Dendritic cell treated with granulocyte-macrophage colony-stimulating factor and Interleukin-4, amounts not matched to agents 40 ng/mL and 50 ng/mL, for 4 days (primary cell): ENCODE results near the gene C11orf71.

ENCODE experiments used
- H3K27ac Mint-ChIP-seq: one replicate; pipeline ENCODE4 v1.8.0; 2022; ENCODE audit warnings: mild to moderate bottlenecking, mixed read lengths
- H3K27me3 Mint-ChIP-seq: one replicate; pipeline ENCODE4 v1.8.0; 2022; ENCODE audit warnings: mild to moderate bottlenecking, mixed read lengths
- H3K36me3 Mint-ChIP-seq: one replicate; pipeline ENCODE4 v1.8.0; 2022; ENCODE audit warnings: low read depth, mixed read lengths
- H3K4me1 Mint-ChIP-seq: one replicate; pipeline ENCODE4 v1.8.0; 2022; ENCODE audit warnings: low read depth, mixed read lengths
- H3K4me3 Mint-ChIP-seq: one replicate; pipeline ENCODE4 v1.8.0; 2022; ENCODE audit warnings: mild to moderate bottlenecking, moderate library complexity, mixed read lengths
- H3K9me3 Mint-ChIP-seq: one replicate; pipeline ENCODE4 v1.8.0; 2022; ENCODE audit warnings: mixed read lengths
- intact Hi-C: fragments of 100-400 bp; cut with micrococcal nuclease; formaldehyde crosslinking; loops from one replicate; pipeline ENCODE4 v1.15.0; 2022

C11orf71 gene

GRCh38 chr11:114432893-114433292, 32.6 kb upstream of the C11orf71 start:
- H3K36me3 Mint-ChIP-seq, result no peaks in the 10 kb centered on the region
- H3K27ac Mint-ChIP-seq, result no peak overlapping the region
- H3K4me1 Mint-ChIP-seq, result peaks cover 6% of the 10 kb centered on the region
- no peaks in the 10 kb centered on the region for H3K9me3 Mint-ChIP-seq
- intact Hi-C loops, result no loop called here
- no peaks in the 10 kb centered on the region for H3K27me3 Mint-ChIP-seq
- no peak overlapping the region for H3K4me3 Mint-ChIP-seq

- Mint-ChIP-seq H3K27ac (no peak overlapping the region), H3K9me3 (no peaks in the 10 kb centered on the region), H3K4me3 (no peak overlapping the region), H3K4me1 (peaks cover 6% of the 10 kb centered on the region), H3K36me3 (no peaks in the 10 kb centered on the region), H3K27me3 (no peaks in the 10 kb centered on the region)
- intact Hi-C loops, result no loop called here
Measured at GRCh38 chr11:114430290-114430689, 30.0 kb upstream of the C11orf71 start.

DNA sequence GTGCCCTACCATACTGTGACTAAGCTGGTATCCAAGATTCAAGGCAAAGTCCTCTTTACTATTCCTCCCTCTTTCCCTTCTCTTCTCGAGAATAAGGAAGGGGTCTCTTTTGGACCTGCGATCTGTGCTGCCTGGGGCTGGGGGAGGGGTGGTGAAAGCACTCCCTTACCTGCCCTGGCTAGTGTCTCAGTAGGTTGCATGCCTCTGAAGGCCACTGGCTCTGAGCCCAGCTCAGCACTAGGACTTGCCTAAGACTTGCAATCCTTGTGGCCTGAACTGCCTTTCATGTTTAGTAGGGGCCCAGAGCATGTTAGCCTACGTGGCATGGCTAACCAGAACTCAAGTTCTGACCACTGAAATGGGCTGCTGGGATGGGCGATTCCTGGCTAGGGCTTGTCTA, 26.0 kb upstream of the C11orf71 start:
- H3K9me3 Mint-ChIP-seq, result no peaks in the 10 kb centered on the region
- H3K36me3 Mint-ChIP-seq, result no peaks in the 10 kb centered on the region
- intact Hi-C loops, result no loop called here
- no peaks in the 10 kb centered on the region for H3K27me3 Mint-ChIP-seq
- no peak overlapping the region for H3K4me3 Mint-ChIP-seq
- H3K27ac Mint-ChIP-seq, result no peak overlapping the region
- no peaks in the 10 kb centered on the region for H3K4me1 Mint-ChIP-seq

DNA sequence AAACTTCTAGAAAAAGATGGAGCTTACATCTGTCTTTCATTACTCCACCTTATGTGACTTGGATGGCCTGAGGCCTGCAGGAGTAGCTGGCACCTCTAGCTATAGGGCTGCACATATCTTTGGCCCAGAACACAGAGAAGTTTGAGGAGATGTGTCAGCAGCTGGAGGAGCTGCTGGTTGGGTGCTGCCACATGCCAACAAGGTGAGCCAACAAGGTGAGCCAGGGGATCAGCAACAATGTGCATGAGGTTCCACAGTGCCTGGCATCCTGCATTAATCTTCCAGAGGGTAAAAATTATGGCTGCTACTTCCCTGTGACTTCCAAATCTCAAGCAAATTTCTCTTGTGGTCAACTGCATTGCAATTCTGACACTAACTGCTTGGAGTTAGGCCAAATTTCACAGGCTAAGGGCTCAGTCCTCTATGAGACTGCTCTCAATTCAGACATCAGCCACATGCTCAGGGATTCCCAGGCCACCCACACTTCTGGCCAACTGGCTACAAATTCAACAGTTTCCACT, 16.2 kb upstream of the C11orf71 start:
- no peak overlapping the region for H3K27ac Mint-ChIP-seq
- no peaks in the 10 kb centered on the region for H3K9me3 Mint-ChIP-seq
- intact Hi-C loops, result no loop called here
- no peaks in the 10 kb centered on the region for H3K4me1 Mint-ChIP-seq
- H3K27me3 Mint-ChIP-seq, result no peaks in the 10 kb centered on the region
- no peak overlapping the region for H3K4me3 Mint-ChIP-seq
- H3K36me3 Mint-ChIP-seq, result peaks cover 12% of the 10 kb centered on the region

DNA sequence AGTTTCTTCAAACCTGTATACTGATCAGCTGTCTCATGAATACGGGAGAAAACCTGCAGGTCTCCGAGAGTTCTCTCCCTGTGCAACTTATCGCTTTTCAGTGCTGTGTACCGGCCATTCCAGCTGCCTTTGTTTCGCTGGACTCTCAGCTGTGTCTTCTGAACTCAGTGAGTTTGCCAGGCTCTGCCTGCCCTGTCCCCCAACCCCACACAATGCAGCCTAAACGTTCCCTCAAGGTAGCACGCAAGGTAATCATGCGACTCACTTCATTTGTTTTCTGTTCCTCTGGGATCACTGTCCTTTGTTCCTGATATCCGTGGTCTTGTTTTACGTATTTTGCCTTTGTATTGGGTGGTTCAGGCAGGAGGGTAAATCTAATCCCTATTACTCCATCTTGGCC, 13.6 kb upstream of the C11orf71 start:
- intact Hi-C loops, result no loop called here
- H3K4me3 Mint-ChIP-seq, result no peak overlapping the region
- no peak overlapping the region for H3K27ac Mint-ChIP-seq
- peaks cover 31% of the 10 kb centered on the region for H3K36me3 Mint-ChIP-seq
- no peaks in the 10 kb centered on the region for H3K9me3 Mint-ChIP-seq
- no peaks in the 10 kb centered on the region for H3K4me1 Mint-ChIP-seq
- H3K27me3 Mint-ChIP-seq, result no peaks in the 10 kb centered on the region

GRCh38 chr11:114412946-114413345, 12.6 kb upstream of the C11orf71 start:
- no peak overlapping the region for H3K4me3 Mint-ChIP-seq
- no peaks in the 10 kb centered on the region for H3K27me3 Mint-ChIP-seq
- intact Hi-C loops, result no loop called here
- no peaks in the 10 kb centered on the region for H3K9me3 Mint-ChIP-seq
- H3K36me3 Mint-ChIP-seq, result peaks cover 32% of the 10 kb centered on the region
- no peak overlapping the region for H3K27ac Mint-ChIP-seq
- H3K4me1 Mint-ChIP-seq, result no peaks in the 10 kb centered on the region

DNA sequence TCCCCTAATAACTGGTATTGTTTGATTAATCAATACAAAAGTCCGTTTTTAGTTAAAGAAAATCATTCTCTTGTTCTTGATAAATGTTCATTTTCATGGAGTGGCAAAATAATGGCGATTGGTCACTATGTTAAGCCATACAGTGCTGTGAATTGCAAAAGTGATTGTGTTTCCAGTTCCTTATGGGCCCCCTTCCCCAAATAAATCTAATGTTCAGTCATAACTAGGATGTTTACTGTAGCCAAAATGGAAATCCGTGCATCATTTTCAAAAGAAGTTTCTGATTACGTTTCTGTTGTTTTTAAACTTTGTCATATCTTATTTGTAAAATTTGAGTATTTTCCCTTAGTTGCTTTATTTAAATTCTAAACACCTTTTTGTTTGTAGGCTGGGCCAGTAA, 1.0 kb upstream of the C11orf71 start:
- Mint-ChIP-seq H3K27me3 (no peaks in the 10 kb centered on the region), H3K36me3 (peaks cover 55% of the 10 kb centered on the region), H3K27ac (peak overlapping the region; percentile 99), H3K9me3 (no peaks in the 10 kb centered on the region), H3K4me1 (peaks cover 36% of the 10 kb centered on the region), H3K4me3 (peak overlapping the region; percentile 93)
- intact Hi-C loops, result loop anchor here (1.0 to 10.0 kb wide), 4 partner anchors 38 to 1087 kb away; partner anchors contain the start of genes REXO2, TTC12, USP28 and ZW10

GRCh38 chr11:114400915-114401223, 558 bp upstream of the C11orf71 start:
- Mint-ChIP-seq H3K4me1 (peaks cover 36% of the 10 kb centered on the region), H3K4me3 (peak overlapping the region; percentile 93), H3K9me3 (no peaks in the 10 kb centered on the region), H3K27me3 (no peaks in the 10 kb centered on the region), H3K27ac (peak overlapping the region; percentile 99), H3K36me3 (peaks cover 51% of the 10 kb centered on the region)
- intact Hi-C loops, result loop anchor here (1.0 to 10.0 kb wide), 4 partner anchors 38 to 1086 kb away; partner anchors contain the start of genes REXO2, TTC12, USP28 and ZW10

DNA sequence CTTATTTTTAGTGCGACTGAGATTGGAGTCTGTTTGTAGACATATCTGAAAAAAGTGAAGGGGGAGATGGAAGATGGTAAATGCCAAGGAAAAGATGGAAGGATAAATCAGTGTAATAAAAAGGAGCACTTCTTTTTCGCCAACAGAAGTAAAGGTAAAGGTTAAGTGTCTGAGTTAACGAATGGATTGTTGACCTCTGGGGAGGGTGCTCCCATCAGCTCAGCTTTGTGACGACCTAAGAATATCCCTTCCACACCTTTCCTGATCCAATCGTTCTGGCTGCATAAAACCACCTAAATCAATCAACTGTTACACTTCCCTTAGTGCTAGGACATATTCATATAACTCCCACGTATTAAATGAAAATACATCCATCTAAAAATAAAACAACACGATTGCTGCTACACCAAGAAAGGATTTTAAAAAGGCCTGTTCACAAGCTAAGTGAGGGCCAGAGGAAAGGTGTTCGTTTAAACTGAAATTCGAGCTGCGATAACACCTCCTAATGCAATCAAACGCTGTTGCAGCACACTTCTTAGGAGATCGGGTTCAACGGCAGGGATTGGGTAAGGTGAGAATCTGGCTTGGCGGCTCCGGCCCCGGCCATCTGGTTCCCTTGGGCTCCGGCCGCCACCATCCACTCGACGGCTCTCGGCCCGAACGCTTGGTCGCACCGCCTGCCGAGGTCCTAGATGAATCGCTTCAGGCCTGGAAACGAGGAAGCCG, 658 bp downstream of the C11orf71 start:
- Mint-ChIP-seq H3K4me3 (peak overlapping the region; percentile 93), H3K27me3 (no peaks in the 10 kb centered on the region), H3K4me1 (peaks cover 36% of the 10 kb centered on the region), H3K9me3 (no peaks in the 10 kb centered on the region), H3K36me3 (peaks cover 38% of the 10 kb centered on the region), H3K27ac (peak overlapping the region; percentile 99)
- intact Hi-C loops, result loop anchor here (2.0 to 10.0 kb wide), 4 partner anchors 52 to 1085 kb away; partner anchors contain the start of genes TTC12, USP28 and ZW10

- Mint-ChIP-seq H3K4me3 (no peak overlapping the region), H3K36me3 (peaks cover 28% of the 10 kb centered on the region), H3K9me3 (no peaks in the 10 kb centered on the region), H3K4me1 (peaks cover 27% of the 10 kb centered on the region), H3K27me3 (peaks cover 7% of the 10 kb centered on the region), H3K27ac (no peak overlapping the region)
- intact Hi-C loops, result loop anchor here (5.0 kb wide), 1 partner anchor 51 kb away; no protein-coding TSS in a partner anchor
Measured at GRCh38 chr11:114398303-114398920, 1.9 kb downstream of the C11orf71 start.

GRCh38 chr11:114397349-114397982, 2.8 kb downstream of the C11orf71 start:
- Mint-ChIP-seq H3K9me3 (no peaks in the 10 kb centered on the region), H3K27me3 (peaks cover 7% of the 10 kb centered on the region), H3K4me1 (peaks cover 27% of the 10 kb centered on the region), H3K36me3 (peaks cover 21% of the 10 kb centered on the region), H3K4me3 (no peak overlapping the region), H3K27ac (peak overlapping the region; percentile 22)
- intact Hi-C loops, result loop anchor here (5.0 kb wide), 1 partner anchor 50 kb away; no protein-coding TSS in a partner anchor

GRCh38 chr11:114396916-114397315, 3.4 kb downstream of the C11orf71 start:
- no peaks in the 10 kb centered on the region for H3K9me3 Mint-ChIP-seq
- peaks cover 17% of the 10 kb centered on the region for H3K36me3 Mint-ChIP-seq
- H3K27me3 Mint-ChIP-seq, result peaks cover 10% of the 10 kb centered on the region
- H3K27ac Mint-ChIP-seq, result no peak overlapping the region
- intact Hi-C loops, result loop anchor here (5.0 kb wide), 1 partner anchor 50 kb away; no protein-coding TSS in a partner anchor
- peaks cover 27% of the 10 kb centered on the region for H3K4me1 Mint-ChIP-seq
- H3K4me3 Mint-ChIP-seq, result no peak overlapping the region

- no peak overlapping the region for H3K4me3 Mint-ChIP-seq
- no peaks in the 10 kb centered on the region for H3K9me3 Mint-ChIP-seq
- H3K27ac Mint-ChIP-seq, result no peak overlapping the region
Measured at GRCh38 chr11:114395736-114396135, 4.6 kb downstream of the C11orf71 start.

More at GRCh38 chr11:114395736-114396135, 4.6 kb downstream of the C11orf71 start:
- peaks cover 27% of the 10 kb centered on the region for H3K4me1 Mint-ChIP-seq
- H3K27me3 Mint-ChIP-seq, result peaks cover 10% of the 10 kb centered on the region
- intact Hi-C loops, result loop anchor here (5.0 kb wide), 1 partner anchor 48 kb away; no protein-coding TSS in a partner anchor
- H3K36me3 Mint-ChIP-seq, result peaks cover 12% of the 10 kb centered on the region
